Measurements from ENCODE around the gene PKNOX2.

PKNOX2 gene

DNA sequence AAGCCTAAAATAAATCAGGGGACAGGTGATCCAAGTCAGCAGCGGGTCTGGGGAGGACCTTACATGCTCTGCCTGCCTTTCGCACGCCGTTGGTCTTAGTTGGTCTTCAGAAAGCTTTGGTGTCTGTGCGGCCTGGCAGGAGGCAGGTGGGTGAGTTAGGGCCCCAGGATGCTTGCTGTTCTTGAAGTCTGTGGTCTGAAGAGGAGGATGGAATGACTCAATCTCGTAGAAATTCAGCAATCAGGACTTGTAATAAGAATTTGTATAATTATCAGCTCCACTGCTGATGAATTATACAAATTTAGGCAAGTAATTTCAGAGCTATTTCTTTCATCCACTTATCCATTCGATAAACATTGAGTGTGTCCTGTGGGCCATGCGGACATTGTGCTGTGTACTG, 193.0 kb downstream of the PKNOX2 start:
- no peak for DNase-seq (ENCODE audit: low read depth, low spot score)

DNA sequence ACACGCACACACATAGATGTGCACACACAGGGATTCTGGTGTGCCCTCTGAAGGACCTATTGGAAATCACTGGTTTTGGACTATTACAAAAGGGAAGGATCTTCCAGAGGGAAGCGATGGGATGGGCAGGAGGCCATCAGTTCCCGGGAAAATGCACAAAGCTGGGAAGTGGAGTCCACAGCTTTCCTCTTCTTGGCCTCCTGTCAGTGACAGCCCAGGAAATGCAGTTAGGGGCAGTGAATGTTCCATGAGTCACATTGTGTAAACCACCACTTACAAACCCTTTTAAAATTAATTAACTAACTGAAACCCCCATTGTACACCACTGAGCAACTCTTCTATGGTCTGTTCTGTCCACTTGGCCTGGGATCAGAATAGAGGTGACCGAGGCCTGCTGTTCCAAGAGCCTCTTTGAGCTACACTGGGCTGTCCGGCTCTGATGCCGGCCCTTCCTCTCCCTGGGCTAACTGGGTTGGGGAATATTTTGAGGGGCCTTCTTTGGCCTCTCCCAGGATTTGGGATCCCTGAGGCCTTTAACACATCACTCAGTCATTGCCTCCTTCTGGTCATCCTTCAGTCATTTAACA, 193.8 kb downstream of the PKNOX2 start:
- DNase-seq (ENCODE audit: low read depth, low spot score), result no peak

DNA sequence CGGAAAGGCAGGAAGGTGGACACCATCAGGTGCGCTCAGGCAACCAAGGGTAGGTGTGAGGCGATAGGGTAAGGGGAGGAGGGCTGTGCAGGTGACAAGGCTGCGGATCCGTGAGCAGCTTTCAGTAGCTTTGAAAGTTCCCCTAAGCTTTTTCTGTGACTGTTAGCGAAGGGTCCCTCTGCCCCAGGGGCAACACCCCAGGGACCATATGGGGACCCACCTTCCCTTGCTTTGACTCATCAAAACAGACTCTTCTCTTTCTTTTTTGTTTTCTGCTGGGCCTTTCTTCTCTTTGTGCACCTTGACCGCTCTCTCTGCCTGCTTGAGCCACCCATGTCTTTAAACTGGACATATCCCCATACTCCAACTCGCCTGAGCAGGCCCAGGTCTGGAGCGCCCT, 194.6 kb downstream of the PKNOX2 start:
- no peak for DNase-seq (ENCODE audit: low read depth, low spot score)

DNA sequence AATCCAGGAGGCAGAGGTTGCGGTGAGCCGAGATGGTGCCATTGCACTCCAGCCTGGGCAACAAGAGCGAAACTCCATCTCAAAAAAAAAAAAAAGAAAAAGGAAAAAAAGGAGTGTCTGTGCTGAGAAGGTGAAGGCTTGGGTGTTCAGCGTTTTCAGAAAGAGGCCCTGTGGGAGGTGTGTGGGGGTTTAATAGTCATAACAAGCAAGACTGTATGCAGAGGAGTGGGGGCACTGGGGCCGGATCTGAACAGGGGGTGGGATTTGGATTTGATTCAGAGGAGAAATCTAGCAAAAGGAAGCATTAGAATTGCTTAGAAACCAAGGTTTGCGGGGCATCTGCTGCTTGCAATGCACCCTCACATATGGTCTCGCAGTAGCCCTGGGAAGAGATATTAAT, 195.5 kb downstream of the PKNOX2 start:
- no peak for DNase-seq (ENCODE audit: low read depth, low spot score)

DNA sequence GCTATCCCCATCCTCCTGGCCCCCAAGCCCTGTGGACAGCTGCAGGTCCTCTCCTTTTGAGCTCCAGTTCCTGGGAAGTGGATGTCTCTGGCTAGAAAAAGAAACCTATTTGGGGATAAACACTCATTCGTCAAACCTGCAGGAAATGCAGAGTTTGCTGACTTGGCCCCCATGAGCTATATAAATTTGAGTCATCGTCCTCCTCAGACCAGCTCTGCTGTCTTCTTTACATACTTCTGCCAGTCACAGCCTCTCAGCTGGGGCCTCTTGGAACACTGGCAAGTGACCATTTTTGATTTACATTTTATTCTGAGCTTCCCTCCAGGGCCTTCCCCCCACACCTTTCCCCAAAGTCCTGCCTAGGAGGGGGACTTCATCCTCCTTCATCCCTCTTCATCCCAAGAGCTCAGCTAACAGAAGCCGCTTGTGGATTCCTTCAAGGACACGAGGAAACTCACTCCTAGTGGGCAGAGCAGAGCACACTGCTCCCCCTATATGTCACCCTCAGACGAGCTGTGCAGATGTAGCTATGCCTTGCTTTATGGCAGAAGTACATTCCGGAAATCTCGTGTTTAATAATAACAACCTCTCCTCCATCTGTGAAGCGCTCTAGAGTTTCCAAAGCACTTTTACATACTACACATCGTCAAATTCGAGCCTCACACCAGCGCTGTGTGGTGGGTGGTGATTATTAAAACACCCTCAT, 199.7 kb downstream of the PKNOX2 start:
- DNase-seq (ENCODE audit: low read depth, low spot score), result no peak

DNA sequence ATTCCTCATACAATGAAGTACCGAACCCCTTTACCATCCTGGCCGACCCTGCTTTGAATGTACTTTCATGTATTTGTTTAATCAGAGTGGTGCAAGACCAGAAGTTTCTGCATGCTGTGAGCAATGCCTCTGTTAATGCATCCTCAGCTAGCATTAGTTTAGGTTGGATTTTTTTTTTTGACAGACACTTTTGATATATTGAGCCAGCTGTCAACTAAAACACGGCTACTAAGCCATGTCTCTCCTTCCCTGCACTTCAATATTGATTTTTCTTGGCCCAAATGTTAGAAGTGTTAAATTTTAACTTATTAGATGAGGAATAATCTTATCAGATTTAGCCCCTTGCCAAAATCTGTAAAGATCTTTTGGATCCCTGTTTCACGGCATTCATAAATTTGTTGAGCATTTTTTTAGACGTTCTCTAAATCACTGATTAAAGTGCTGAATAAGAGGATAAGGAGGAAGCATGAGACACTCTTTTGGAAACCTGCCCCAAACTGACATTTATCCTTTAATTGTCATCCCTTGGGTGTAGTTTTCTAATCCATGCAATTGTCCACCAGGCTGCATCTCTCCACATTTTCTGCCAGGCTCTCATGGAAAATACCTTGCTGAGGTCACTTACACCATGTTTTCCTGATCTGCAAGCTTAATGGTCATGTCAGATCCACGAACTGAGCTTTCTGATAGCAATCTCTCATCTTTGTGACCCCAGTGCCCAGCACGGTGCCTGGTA, 200.8 kb downstream of the PKNOX2 start:
- DNase-seq (ENCODE audit: low read depth, low spot score), result no peak

DNA sequence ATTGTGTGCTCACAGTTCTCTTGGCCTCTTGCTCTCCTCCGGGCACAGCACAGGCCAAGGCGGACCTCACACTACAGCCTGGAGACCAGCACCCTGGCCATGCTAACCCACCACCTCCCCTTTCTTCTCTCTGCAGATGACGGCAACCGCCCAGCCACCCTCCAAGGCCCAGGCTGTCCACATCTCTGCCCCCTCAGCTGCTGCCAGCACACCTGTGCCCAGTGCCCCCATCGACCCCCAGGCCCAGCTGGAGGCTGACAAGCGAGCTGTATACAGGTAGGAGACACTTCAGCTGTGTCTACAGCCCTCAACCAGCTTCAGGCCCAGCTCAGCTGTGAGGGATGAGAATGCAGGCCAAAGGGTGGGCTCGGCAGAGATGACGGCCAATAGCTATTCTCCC, 203.2 kb downstream of the PKNOX2 start:
- DNase-seq (ENCODE audit: low read depth, low spot score), result no peak

DNA sequence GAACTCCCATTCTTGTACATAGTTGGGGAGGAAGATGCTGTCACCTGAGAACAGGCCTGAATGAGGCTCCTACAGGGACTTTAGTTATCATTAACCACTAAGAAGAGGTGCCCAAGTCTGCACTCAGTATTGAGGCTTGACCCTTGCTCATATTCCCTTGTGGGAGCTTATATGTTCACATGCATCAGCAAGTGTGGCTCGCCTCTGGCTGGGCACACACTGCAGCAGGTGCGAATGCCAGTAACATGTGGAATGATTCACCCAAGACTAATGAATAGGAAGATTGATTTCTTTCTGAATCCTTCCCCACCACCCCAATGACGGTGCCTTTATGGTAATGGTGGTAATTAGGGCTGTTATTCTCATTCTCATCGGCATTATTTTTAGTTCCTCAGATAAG, 204.2 kb downstream of the PKNOX2 start:
- DNase-seq (ENCODE audit: low read depth, low spot score), result no peak

DNA sequence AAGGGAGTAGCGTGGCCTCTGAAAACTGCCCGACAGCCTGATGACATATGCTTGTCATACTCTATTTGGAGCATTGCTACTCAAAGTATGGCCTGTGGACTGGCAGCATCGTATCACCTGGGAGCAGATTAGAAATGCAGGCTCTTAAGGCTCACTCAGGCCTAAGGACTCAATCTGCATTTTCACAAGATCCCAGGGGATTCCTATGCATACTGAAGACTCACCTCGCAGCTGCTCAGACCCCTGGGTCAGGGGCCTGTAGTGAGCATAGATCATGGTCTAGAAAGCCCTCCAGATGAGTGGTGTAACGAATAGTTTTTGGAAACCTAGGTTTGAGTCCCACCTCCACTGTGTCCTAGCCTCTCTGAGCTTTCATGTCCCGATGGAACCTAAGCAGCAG, 205.3 kb downstream of the PKNOX2 start:
- no peak for DNase-seq (ENCODE audit: low read depth, low spot score)

DNA sequence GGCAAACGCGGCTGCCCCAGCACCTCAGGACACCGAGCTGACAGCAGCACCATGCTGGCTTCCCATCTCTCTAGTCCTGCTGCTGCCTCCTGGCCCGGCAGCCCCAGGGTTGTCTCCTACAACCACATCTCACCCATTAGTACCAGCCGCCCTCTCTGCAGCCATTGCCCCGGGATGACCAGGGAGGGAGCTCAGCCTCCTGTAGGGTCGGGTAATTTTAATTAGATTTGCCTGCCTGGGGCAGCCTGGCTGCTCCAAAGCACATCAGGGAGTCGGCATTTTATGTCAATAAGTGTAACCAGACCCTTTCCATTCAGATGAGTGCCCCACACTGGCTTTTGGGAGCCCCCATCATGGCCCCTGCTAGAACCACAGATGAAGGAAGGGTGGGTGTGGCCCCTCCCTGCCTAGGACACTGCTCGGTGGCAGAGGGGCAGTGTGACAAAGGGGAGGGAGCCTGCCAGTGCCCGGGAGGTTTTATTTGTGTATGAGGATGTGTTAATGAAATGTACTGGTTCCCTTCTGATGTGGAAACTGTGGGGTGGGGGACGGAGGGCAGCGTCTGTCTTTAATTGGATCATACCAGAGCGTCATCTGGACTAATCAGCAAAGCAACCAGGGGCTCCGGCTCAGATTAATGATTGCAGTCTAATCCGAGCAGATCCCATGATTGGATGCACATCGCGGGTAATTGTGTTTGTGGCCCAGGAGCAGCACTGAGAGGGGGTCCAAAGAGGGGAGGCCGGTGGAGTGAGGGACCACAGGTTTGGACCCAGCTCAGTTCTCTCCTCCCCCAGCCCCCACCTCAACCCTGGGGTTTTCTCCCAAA, 206.2 kb downstream of the PKNOX2 start:
- DNase-seq (ENCODE audit: low read depth, low spot score), result no peak

DNA sequence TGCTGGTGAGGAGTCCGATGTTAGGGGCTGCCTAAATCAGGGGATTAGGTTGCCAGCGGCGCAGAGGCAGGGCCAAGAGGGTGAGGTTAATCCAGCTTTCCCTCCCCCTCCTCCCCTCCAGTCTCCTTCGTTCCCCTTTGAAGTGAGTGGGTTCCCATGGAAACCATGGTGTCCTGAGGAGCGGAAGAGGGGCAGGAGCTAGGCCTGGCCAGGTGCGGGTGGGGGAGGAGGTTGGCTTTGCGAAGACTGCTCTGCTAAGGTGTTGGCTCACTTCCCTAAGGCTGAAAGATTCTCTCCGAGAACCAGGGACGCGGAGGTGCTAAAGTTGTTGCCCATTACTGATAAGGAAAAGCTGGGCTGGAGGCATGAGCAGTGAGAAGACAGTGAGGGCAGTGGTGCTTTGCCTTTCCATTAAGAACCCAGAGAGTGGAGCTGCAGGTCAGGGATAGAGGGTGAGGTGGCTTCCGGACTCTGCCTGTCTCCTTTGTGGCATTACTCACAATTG, 206.9 kb downstream of the PKNOX2 start:
- no peak for DNase-seq (ENCODE audit: low read depth, low spot score)

DNA sequence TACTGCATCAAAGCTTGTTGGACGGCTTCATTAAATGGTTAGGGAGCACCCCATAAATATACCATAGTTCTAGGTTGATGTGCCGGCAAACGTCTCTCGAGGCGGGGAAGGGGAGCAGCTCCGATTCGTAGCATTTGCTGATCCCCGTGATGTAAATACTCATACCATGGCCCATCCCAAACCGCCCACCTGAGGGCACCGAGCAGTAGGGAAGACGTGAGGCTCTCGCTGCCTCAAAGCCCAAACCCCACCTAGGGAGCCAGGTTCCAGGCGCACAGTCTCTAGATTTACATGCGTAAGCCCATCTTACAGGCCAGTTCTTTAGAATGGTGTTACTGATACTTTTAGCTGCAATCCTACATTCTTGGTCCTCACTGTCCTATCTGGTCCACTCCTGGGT, 207.5 kb downstream of the PKNOX2 start:
- DNase-seq (ENCODE audit: low read depth, low spot score), result no peak

DNA sequence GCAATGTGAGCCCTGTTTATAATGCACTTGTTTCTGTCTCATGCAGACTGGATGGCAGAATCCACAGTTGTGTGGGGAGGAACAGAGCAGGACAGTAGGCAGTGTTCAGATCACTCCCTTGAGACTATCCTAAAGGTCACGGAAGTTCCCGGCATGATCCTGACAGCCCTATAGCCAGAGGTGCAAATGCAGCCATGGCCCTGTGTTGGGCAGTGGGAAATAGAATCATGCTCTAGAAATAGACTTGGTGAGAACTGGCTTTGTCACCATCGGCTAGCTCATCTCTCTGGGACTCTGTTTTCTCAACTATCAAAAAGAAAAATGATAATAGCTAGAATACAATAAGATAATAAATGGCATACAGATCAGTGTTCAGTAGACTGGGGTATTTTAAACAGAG, 208.4 kb downstream of the PKNOX2 start:
- DNase-seq (ENCODE audit: low read depth, low spot score), result no peak

DNA sequence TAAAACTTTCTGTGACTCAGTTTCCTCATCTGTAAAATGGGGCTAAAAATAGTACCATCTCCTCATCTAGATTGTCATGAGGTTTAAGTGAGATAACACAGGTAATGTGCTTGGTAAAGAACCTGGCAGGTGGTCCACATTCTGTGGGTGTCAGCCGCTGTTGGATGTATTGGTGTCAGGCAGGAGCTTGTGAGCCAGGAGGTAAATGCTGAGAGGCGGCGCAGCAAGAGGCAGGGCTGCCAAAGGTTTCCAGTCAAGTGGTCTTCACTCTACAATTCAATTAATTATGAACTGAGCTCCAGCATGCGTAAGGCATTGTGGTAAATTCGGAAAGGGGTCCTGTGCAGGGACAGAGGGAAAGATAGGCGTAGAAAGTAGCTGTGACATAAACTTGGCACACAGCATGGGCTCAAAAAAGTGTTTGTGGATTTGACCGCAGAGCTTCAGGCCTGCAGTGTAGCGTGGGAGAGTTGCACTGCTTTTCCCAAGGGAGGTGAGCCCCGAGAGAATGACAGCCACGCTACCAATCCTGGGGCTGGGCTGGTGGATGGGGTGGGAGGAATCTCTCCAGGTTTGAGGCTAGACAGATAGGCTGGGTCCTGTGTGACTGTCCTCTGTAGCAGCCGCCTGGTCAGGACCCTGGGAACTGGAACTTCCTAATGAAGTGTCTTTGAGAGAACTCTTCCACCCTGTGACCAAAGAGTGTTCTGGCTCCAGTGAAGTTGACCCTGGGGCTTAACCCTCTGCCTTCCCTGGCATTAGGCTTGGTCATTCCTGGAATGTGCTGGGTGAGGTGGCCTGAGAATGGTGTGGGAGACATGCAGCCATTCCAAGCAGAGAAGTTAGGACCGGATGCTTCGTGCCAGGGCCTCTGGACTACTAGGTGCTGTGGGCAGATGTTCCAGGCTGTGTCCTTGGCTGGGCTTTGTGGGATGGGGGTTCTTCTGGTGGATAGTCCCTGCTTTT, 209.2 kb downstream of the PKNOX2 start:
- DNase-seq (ENCODE audit: low read depth, low spot score), result peak; percentile 33

DNA sequence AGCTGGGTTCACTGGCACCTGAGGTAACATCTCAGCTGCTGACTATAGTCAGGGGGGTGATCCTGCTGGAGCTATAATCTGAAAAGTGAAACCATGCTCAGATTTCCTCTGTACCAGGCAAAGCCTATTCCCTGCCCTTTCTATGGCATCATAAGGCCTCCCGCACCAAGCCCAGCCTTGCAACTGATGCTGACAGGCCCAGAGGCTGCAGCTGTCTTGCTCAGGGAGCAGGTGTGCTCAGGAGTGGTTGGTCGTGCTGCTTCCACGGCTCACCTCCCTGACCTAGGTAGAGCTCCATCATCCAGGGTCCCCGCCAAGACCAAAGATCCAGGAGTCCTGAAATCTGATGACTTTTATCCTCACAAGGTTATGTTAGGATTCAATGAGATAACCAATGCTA, 209.8 kb downstream of the PKNOX2 start:
- DNase-seq (ENCODE audit: low read depth, low spot score), result no peak

DNA sequence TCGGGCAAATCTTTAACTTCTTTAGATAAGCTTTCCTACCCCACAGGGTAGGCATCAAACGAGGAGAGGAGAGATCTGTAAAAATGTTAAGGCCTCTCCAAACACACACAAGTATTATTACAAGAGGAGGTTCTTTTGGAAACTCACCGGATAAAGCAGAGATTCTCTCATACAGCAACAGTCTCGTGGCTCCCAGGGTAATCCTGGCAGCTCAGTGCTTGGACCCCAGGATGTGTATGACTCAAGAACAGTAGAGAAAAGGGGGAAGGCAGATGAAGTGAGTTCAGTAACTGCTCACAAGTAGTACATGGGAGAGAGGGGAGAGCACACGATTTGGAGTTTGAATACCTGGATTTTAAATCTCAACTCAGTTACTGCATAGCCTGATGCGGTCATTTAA, 210.6 kb downstream of the PKNOX2 start:
- no peak for DNase-seq (ENCODE audit: low read depth, low spot score)

DNA sequence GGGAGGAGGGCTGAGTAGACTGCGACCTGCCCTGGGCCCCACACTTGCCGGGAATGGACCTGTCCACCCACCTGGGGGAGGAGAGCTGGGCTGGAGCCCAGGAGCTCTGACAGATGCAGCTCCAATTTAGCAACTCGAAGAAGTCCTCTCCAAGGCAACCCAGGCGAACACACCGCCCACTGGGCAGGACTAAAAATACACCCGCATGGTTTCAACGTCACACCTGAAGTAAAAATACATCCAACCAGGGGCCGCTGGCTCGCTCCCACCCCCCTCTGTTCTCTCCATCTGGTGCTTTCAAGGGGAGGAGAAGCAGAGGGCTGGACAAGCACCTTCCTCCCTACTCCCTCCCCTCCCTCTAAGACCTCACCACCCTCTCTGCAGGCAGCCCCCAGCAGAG, 211.6 kb downstream of the PKNOX2 start:
- DNase-seq (ENCODE audit: low read depth, low spot score), result no peak

DNA sequence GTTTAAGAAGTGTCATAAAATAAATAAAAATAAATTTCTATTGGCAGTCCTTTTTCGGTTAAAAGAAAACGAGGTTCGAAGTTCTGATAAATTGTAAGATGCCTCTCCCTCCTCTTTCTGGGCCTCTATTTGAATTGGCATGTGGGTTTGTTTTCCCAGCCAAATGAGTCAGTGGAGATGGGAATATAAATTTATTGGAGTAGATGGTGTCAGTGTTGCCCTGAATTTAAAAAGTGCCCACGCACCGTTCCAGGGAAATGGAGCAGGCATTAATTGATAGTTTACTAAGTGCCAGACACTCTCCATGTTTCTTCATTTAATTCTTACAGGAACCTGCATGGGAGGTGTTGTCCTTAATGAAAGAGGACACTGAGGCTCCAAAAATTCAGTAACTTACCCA, 212.3 kb downstream of the PKNOX2 start:
- DNase-seq (ENCODE audit: low read depth, low spot score), result no peak

DNA sequence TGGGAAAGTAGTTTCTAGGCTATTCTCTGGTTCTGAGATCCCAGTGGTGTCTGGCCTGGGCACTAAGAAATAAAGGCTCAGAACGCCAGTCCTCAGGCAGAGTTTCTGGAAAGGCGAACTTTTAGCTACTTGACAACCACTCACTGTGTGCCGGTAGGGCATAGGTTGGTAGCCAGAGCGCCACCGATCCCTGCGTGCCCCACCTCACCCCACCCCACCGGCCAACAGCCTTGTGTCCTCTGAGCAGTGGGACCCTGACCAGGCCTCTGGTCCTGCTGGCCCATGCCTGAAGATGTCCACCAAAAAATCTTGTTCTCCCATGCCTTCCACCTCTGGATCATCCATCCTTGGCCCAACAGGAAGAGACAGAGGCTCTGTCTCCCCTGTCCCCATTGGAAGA, 213.5 kb downstream of the PKNOX2 start:
- DNase-seq (ENCODE audit: low read depth, low spot score), result no peak

DNA sequence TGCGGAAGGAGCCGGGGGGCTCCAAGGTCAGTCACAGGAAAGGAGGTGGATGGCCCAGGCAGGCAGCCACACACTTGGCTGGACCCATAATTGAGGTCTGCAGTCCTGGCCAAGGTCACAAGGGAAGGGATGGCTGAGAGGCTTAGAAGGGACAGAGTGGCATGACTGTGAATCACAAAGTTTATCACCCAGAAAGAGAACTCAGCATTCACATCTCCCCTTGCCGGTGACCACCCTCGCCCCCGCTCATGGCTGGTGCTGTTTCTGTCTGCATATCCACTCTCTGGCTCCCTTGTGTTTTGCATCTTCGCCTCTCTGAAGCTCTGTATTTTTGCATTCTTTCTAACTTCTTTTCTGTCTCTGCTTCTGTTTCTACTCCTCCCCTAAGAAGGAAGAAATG, 214.0 kb downstream of the PKNOX2 start:
- no peak for DNase-seq (ENCODE audit: low read depth, low spot score)

DNA sequence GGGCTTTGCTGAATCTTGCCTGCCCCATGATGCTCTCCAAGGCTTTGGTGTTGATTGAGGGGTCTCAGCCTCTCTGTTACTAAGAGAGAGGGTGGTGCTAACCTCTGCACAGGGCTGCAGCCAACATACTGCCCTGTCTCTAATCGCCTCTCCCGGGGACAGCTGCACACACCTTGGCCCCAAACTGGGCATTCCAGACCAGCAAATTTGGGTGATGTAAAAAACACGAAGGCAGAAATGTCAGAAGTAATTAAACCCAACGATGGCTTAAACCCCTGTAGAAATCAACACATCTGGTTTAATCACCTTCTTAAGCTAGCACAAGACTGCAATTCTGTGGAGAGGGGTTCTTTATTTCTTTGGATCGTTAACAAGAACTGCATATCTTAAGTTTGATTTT, 215.0 kb downstream of the PKNOX2 start:
- no peak for DNase-seq (ENCODE audit: low read depth, low spot score)
